Measurements from ENCODE around the gene UBA1.

DNA sequence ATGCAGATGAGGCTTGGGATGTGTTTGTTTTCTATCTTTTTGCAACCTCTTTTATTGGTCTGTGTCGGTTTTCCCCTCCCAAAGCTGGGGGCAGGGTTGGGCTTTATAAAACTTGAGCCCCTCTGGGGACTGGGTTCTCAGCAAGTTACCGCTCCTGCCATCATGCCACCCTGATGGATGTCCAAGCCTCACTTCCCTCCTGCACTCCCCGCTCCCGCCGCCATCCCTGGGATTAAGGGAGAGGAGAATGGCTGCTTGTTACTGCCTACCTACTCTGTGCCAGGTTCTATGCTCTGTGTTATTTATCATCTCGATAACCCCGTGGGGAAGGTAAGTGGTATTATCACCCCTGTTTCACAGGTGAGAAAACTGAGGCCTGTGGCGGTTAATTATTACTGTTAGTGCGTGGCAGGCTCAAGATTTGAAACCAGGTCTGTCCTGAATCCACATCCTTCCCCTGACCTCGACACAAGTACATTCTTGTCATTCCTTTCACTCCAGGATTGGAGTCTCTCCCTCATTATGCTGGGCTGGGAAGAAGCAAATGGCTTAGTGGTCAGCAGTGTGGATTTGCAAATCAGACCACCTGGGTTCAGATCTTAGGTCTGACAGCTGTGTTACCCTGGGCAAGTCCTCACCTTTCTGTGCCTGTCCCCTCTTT, 4.5 kb downstream of the UBA1 start:
- TF ChIP-seq, protein P1, sequence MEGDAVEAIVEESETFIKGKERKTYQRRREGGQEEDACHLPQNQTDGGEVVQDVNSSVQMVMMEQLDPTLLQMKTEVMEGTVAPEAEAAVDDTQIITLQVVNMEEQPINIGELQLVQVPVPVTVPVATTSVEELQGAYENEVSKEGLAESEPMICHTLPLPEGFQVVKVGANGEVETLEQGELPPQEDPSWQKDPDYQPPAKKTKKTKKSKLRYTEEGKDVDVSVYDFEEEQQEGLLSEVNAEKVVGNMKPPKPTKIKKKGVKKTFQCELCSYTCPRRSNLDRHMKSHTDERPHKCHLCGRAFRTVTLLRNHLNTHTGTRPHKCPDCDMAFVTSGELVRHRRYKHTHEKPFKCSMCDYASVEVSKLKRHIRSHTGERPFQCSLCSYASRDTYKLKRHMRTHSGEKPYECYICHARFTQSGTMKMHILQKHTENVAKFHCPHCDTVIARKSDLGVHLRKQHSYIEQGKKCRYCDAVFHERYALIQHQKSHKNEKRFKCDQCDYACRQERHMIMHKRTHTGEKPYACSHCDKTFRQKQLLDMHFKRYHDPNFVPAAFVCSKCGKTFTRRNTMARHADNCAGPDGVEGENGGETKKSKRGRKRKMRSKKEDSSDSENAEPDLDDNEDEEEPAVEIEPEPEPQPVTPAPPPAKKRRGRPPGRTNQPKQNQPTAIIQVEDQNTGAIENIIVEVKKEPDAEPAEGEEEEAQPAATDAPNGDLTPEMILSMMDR (IDR thresholded peaks at IDR 0.05) = no peak
- no peak for TF ChIP-seq POLR2A (IDR thresholded peaks at IDR 0.05)

All from adrenal gland (tissue), 5 donors.